PC-9 (cell line): ENCODE data around the gene SMAP2. TPM values are rescaled to one million over a fixed set of nuclear protein-coding genes. Genes with fewer than 3 reads are reported as not detected.

Experiments used
- BruUV-seq: library from RNA; stranded (reverse); fragments of 400-500 nt; replicated peaks from 2 replicates; lab custom pipeline; 2021; lab: Mats Ljungman, UMichigan
- CTCF ChIA-PET: fragments of 300-600 bp; sonication (Branson Sonifier 250); formaldehyde crosslinking; loops from one replicate; lab custom pipeline; 2022; ENCODE audit warnings: antibody characterized with exemption; lab: Charles Lee
- POLR2A ChIA-PET: fragments of 300-600 bp; sonication (Branson Sonifier 250); formaldehyde crosslinking; loops from one replicate; lab custom pipeline; 2022; ENCODE audit warnings: antibody characterized with exemption; ENCODE audit not compliant: unreplicated experiment; lab: Charles Lee
- DNase-seq, 2 experiments: peaks; one replicate each; pipeline versions ENCODE4 v3.0.0 to v3.0.0-alpha.2; 2015 to 2022; ENCODE audit warnings: mixed read lengths in 1 of 2
- H2AFZ ChIP-seq: fragments of 200-600 bp; sonication (generic); 2 replicates; pipeline ENCODE4 v1.8.1; 2017; ENCODE audit warnings: antibody characterized with exemption
- H3F3A ChIP-seq: fragments of 200-600 bp; sonication (generic); 2 replicates; pipeline ENCODE4 v1.8.1; 2017; ENCODE audit warnings: antibody characterized with exemption, mild to moderate bottlenecking, low read depth; ENCODE audit not compliant: insufficient read depth
- H3K27ac ChIP-seq: fragments of 200-600 bp; sonication (generic); 2 replicates; pipeline ENCODE4 v1.6.1; 2016; ENCODE audit warnings: mixed run types
- H3K27me3 ChIP-seq: fragments of 200-600 bp; sonication (generic); 2 replicates; pipeline ENCODE4 v1.6.1; 2016; ENCODE audit warnings: low read depth, mixed run types; ENCODE audit not compliant: insufficient read depth
- H3K36me3 ChIP-seq: fragments of 200-600 bp; sonication (generic); 2 replicates; pipeline ENCODE4 v1.6.1; 2016; ENCODE audit warnings: low read depth, mixed run types
- H3K4me1 ChIP-seq: fragments of 200-600 bp; sonication (generic); replicated peaks from 2 replicates; pipeline ENCODE4 v1.6.1; 2016; ENCODE audit warnings: mixed run types; ENCODE audit not compliant: insufficient read depth
- H3K4me2 ChIP-seq: fragments of 200-600 bp; sonication (generic); 2 replicates; pipeline ENCODE4 v1.6.1; 2017; ENCODE audit warnings: mixed run types
- H3K4me3 ChIP-seq: fragments of 200-600 bp; sonication (generic); 2 replicates; pipeline ENCODE4 v1.6.1; 2016; ENCODE audit warnings: mixed run types
- H3K79me2 ChIP-seq: fragments of 200-600 bp; sonication (generic); 2 replicates; pipeline ENCODE4 v1.6.1; 2017; ENCODE audit warnings: low read depth, mixed run types
- H3K9me2 ChIP-seq: fragments of 200-600 bp; sonication (generic); 2 replicates; pipeline ENCODE4 v1.8.1; 2017; ENCODE audit warnings: mild to moderate bottlenecking; ENCODE audit not compliant: insufficient read depth
- H3K9me3 ChIP-seq: fragments of 200-600 bp; sonication (generic); 2 replicates; pipeline ENCODE4 v1.8.1; 2016; ENCODE audit warnings: low read depth; ENCODE audit not compliant: insufficient read depth
- H4K20me1 ChIP-seq: fragments of 200-600 bp; sonication (generic); 2 replicates; pipeline ENCODE4 v1.8.1; 2017; ENCODE audit not compliant: insufficient read depth
- EZH2 ChIP-seq: fragments of 200-600 bp; sonication (generic); IDR thresholded peaks from 2 replicates; pipeline ENCODE4 v1.8.0; 2017; ENCODE audit warnings: antibody characterized with exemption, low read depth
- intact Hi-C: fragments of 100-400 bp; cut with micrococcal nuclease; formaldehyde crosslinking; loops from one replicate; pipeline ENCODE4 v1.10.0; 2022; ENCODE audit not compliant: unreplicated experiment
- total RNA-seq: library from RNA; stranded (reverse); gene quantifications from 2 replicates; pipeline ENCODE4 v1.2.3, GENCODE V29; 2021
- TF ChIP-seq, protein P1 (sequence below): fragments of 200-600 bp; sonication (generic); conservative IDR thresholded peaks from 2 replicates; pipeline ENCODE4 v1.6.1; 2017; ENCODE audit warnings: mixed run types, antibody characterized with exemption, mild to moderate bottlenecking, moderate library complexity

Gene SMAP2
- total RNA-seq, 1 experiment from 2014 or later: 19.7 TPM

DNA sequence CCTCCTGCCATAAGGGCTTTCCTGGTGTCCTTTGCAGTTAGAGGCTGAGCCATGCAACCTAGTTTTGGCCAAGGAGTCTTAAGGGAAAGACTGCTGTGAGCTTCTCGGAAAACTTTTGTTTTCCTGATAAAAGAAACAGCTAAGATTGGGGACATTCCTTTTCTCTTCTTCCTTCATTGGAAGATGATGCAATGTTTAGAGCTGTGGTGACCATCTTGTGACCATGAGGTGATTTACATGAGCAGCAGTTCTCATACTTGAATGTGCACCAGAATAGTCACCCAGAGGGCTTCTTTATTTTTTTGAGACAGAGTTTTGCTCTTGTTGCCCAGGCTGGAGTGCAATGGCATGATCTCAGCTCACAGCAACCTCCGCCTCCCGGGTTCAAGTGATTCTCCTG is 20.4 kb upstream of the SMAP2 start:
- Histone ChIP-seq H3K4me2 (no peak overlapping the region), H4K20me1 (no peaks in the 10 kb centered on the region), H3K9me2 (no peaks in the 10 kb centered on the region), H3K27ac (no peak overlapping the region), H3F3A (no peaks in the 10 kb centered on the region), H3K9me3 (no peaks in the 10 kb centered on the region; the same call in none of the 2 replicates), H3K4me1 (no peaks in the 10 kb centered on the region), H3K4me3 (no peak overlapping the region), H2AFZ (peak overlapping the region; percentile 55; the same call in 1 of the 2 replicates), H3K79me2 (no peaks in the 10 kb centered on the region), H3K36me3 (no peaks in the 10 kb centered on the region), H3K27me3 (no peaks in the 10 kb centered on the region)
- BruUV-seq: no TSS peak
- CTCF ChIA-PET: no interaction called here
- TF ChIP-seq, protein P1, sequence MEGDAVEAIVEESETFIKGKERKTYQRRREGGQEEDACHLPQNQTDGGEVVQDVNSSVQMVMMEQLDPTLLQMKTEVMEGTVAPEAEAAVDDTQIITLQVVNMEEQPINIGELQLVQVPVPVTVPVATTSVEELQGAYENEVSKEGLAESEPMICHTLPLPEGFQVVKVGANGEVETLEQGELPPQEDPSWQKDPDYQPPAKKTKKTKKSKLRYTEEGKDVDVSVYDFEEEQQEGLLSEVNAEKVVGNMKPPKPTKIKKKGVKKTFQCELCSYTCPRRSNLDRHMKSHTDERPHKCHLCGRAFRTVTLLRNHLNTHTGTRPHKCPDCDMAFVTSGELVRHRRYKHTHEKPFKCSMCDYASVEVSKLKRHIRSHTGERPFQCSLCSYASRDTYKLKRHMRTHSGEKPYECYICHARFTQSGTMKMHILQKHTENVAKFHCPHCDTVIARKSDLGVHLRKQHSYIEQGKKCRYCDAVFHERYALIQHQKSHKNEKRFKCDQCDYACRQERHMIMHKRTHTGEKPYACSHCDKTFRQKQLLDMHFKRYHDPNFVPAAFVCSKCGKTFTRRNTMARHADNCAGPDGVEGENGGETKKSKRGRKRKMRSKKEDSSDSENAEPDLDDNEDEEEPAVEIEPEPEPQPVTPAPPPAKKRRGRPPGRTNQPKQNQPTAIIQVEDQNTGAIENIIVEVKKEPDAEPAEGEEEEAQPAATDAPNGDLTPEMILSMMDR: no peak
- TF ChIP-seq EZH2: no peak
- POLR2A ChIA-PET: no interaction called here
- intact Hi-C loops: no loop called here
- DNase-seq: no peak

GRCh38 chr1:40357625-40358024 is 15.9 kb upstream of the SMAP2 start:
- Histone ChIP-seq H3K4me2 (no peak overlapping the region), H3K27ac (no peak overlapping the region), H3K36me3 (no peaks in the 10 kb centered on the region), H3K4me3 (no peak overlapping the region), H4K20me1 (no peaks in the 10 kb centered on the region), H3K27me3 (no peaks in the 10 kb centered on the region), H3K9me3 (peaks cover 5% of the 10 kb centered on the region), H2AFZ (no peak overlapping the region), H3K9me2 (no peaks in the 10 kb centered on the region), H3K4me1 (no peaks in the 10 kb centered on the region), H3K79me2 (no peaks in the 10 kb centered on the region), H3F3A (no peaks in the 10 kb centered on the region)
- BruUV-seq: no TSS peak
- POLR2A ChIA-PET: no interaction called here
- CTCF ChIA-PET: no interaction called here
- no peak for DNase-seq
- TF ChIP-seq, protein P1: no peak
- no peak for TF ChIP-seq EZH2
- intact Hi-C loops: no loop called here

DNA sequence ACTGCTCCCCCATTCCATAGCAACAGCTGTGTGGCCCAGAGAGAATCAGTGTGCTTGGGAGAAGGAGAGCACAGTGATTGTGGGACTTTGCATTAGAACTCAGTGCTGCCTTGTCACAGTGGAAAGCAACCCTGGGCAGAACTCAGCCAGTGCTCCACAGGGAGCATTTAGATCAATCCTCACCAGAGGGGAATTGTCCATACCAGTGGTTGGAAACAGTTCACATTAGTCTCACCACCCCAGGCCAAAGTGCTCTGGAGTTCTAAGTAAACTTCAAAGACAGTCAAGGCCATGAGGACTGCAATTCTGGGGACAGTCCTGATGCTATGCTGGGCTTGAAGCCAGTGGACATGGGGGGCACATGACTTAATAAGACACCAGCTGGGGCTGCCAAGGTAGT is 12.9 kb upstream of the SMAP2 start:
- TF ChIP-seq, protein P1: no peak
- TF ChIP-seq EZH2: no peak
- Histone ChIP-seq H3K79me2 (no peaks in the 10 kb centered on the region), H3K36me3 (no peaks in the 10 kb centered on the region), H3K4me1 (no peaks in the 10 kb centered on the region), H2AFZ (no peak overlapping the region), H3K27me3 (peaks cover 7% of the 10 kb centered on the region), H3K9me3 (peaks cover 5% of the 10 kb centered on the region), H3K9me2 (no peaks in the 10 kb centered on the region), H4K20me1 (no peaks in the 10 kb centered on the region), H3F3A (no peaks in the 10 kb centered on the region), H3K27ac (no peak overlapping the region), H3K4me3 (no peak overlapping the region), H3K4me2 (no peak overlapping the region)
- POLR2A ChIA-PET: no interaction called here
- no TSS peak for BruUV-seq
- no peak for DNase-seq
- intact Hi-C loops: no loop called here
- CTCF ChIA-PET: no interaction called here
